RWPE2 (cell line): ENCODE results near the gene TCEANC.
"Not testable (repeated sequence)": the region's sequence is repeated elsewhere in the genome, so short reads cannot be mapped to it uniquely, and the experiment has no call there.

Source experiments
- ATAC-seq: fragments of 200-7000 bp; cut with Tn5 transposase; 3 replicates; pipeline ENCODE4 v1.9.1; 2021; ENCODE audit warnings: low read depth
- DNase-seq: peaks from one replicate; pipeline ENCODE4 v3.0.0-alpha.2; 2020; ENCODE audit warnings: low spot score
- H3K27ac ChIP-seq: fragments of 450-650 bp; 2 replicates; pipeline ENCODE4 v1.5.1; 2017; ENCODE audit warnings: mild to moderate bottlenecking; ENCODE audit not compliant: poor library complexity, severe bottlenecking
- H3K27me3 ChIP-seq: fragments of 250-450 bp; sonication (Bioruptor Pico); 2 replicates; pipeline ENCODE4 v1.5.1; 2021; ENCODE audit warnings: mild to moderate bottlenecking, moderate library complexity; ENCODE audit not compliant: insufficient read depth, poor library complexity, severe bottlenecking
- H3K36me3 ChIP-seq: fragments of 250-450 bp; sonication (Bioruptor Pico); 2 replicates; pipeline ENCODE4 v1.5.1; 2020; ENCODE audit warnings: low read depth, mild to moderate bottlenecking, moderate library complexity
- H3K4me1 ChIP-seq: fragments of 250-450 bp; sonication (Bioruptor Pico); 2 replicates; pipeline ENCODE4 v1.5.1; 2021; ENCODE audit warnings: mild to moderate bottlenecking, moderate library complexity; ENCODE audit not compliant: insufficient read depth, poor library complexity, severe bottlenecking
- H3K4me3 ChIP-seq: fragments of 250-450 bp; sonication (Bioruptor Pico); 2 replicates; pipeline ENCODE4 v1.5.1; 2021; ENCODE audit warnings: mild to moderate bottlenecking, moderate library complexity; ENCODE audit not compliant: severe bottlenecking
- H3K9me3 ChIP-seq: fragments of 250-450 bp; sonication (Bioruptor Pico); 2 replicates; pipeline ENCODE4 v1.5.1; 2021; ENCODE audit warnings: mild to moderate bottlenecking, moderate library complexity; ENCODE audit not compliant: severe bottlenecking
- TF ChIP-seq, protein P1 (sequence below): fragments of 450-650 bp; IDR thresholded peaks from one replicate; pipeline ENCODE4 v1.5.1; 2017; ENCODE audit warnings: mild to moderate bottlenecking, moderate library complexity; ENCODE audit not compliant: poor library complexity, severe bottlenecking

The TCEANC gene

DNA sequence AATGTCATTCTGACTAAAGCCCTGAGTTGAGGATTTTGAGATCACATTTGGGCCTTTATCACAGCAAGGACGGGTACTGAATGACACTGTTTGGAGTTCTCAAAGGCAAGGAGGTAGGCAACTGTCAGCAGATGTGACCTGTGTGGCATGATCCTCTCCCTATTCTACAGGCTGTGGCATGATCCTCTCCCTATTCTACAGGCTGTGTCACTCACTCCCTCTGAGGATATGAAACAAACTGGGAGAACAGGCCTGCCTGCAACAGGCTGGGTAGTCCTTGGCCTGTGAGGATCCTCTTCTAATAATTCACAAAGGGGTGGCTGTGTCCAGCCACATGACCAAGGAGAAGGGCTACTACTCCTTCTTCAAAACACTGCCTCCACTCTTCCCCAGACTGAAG, 14.9 kb upstream of the TCEANC start:
- Histone ChIP-seq H3K36me3 (no peaks in the 10 kb centered on the region), H3K27ac (no peak overlapping the region), H3K4me3 (no peak overlapping the region), H3K9me3 (no peaks in the 10 kb centered on the region), H3K4me1 (no peaks in the 10 kb centered on the region), H3K27me3 (no peaks in the 10 kb centered on the region)
- DNase-seq, result no peak
- TF ChIP-seq, protein P1, sequence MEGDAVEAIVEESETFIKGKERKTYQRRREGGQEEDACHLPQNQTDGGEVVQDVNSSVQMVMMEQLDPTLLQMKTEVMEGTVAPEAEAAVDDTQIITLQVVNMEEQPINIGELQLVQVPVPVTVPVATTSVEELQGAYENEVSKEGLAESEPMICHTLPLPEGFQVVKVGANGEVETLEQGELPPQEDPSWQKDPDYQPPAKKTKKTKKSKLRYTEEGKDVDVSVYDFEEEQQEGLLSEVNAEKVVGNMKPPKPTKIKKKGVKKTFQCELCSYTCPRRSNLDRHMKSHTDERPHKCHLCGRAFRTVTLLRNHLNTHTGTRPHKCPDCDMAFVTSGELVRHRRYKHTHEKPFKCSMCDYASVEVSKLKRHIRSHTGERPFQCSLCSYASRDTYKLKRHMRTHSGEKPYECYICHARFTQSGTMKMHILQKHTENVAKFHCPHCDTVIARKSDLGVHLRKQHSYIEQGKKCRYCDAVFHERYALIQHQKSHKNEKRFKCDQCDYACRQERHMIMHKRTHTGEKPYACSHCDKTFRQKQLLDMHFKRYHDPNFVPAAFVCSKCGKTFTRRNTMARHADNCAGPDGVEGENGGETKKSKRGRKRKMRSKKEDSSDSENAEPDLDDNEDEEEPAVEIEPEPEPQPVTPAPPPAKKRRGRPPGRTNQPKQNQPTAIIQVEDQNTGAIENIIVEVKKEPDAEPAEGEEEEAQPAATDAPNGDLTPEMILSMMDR, result no peak
- no peak for ATAC-seq

DNA sequence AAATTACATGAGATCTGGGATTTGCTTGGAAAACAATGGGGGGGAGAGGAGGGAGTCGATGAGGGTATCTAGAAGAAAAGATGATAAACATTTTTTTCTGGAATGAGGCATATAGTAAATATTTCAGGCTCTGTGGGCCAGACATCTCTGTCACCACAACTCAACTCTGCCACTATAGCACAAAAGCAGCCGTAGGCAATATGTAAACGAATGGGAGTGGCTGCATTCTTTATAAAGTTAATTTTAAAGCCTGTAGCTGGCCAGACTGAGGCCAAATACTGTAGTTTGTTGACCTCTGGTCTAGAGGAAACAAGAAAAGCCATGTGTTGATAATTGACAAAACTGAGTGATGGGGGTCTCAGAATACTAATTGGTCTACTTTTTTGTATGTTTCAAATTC, 14.1 kb upstream of the TCEANC start:
- TF ChIP-seq, protein P1, result no peak

DNA sequence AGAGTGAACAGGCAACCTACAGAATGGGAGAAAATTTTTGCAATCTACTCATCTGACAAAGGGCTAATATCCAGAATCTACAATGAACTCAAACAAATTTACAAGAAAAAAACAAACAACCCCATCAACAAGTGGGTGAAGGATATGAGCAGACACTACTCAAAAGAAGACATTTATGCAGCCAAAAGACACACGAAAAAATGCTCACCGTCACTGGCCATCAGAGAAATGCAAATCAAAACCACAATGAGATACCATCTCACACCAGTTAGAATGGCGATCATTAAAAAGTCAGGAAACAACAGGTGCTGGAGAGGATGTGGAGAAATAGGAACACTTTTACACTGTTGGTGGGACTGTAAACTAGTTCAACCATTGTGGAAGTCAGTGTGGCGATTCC, 11.3 kb upstream of the TCEANC start:
- H3K9me3 ChIP-seq, H3K36me3 ChIP-seq, ATAC-seq, DNase-seq, H3K27ac ChIP-seq, H3K4me3 ChIP-seq, H3K27me3 ChIP-seq, H3K4me1 ChIP-seq: not testable (repeated sequence)

More for the DNA sequence above, 14.1 kb upstream of the TCEANC start:
- Histone ChIP-seq H3K4me3 (no peak overlapping the region), H3K36me3 (no peaks in the 10 kb centered on the region), H3K9me3 (no peaks in the 10 kb centered on the region), H3K27ac (no peak overlapping the region), H3K27me3 (no peaks in the 10 kb centered on the region), H3K4me1 (no peaks in the 10 kb centered on the region)
- no peak for ATAC-seq
- no peak for DNase-seq

DNA sequence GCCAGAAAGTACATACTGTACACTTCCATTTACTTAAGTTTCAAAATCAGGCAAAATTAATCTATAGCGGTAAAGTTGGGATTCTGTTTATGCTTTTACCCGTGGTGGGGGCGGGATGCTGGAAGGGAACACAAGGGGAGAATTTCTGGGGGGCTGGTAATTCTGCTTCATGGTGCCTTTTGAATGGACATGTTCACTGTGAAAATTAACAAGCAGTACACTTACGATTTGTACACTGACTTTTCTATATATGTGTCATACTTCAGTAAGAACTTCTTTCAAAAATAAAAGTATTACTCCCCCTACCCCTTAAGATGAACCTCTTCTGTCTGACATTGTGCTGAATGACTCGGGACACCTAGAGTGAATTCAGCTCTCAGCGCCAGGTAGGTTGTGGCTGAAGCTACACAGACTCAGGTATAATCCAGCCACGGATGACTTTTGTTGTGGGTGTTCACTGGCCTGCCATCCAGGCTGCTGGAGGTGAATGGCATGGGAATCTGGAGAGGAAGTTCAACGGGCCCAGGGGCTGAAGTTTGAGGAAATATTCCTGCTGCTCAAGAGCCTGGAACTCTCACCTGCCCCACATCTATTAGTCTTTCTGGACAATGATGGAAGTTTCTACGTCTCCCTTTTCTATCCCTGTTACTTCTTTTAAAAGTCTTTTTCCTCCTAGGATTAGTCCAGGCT, 7.3 kb upstream of the TCEANC start:
- H3K36me3 ChIP-seq, result no peaks in the 10 kb centered on the region
- no peaks in the 10 kb centered on the region for H3K4me1 ChIP-seq
- TF ChIP-seq, protein P1, result no peak
- H3K4me3 ChIP-seq, result no peak overlapping the region
- no peaks in the 10 kb centered on the region for H3K9me3 ChIP-seq
- H3K27ac ChIP-seq, result no peak overlapping the region
- H3K27me3 ChIP-seq, result no peaks in the 10 kb centered on the region
- DNase-seq, result no peak
- ATAC-seq, result no peak

DNA sequence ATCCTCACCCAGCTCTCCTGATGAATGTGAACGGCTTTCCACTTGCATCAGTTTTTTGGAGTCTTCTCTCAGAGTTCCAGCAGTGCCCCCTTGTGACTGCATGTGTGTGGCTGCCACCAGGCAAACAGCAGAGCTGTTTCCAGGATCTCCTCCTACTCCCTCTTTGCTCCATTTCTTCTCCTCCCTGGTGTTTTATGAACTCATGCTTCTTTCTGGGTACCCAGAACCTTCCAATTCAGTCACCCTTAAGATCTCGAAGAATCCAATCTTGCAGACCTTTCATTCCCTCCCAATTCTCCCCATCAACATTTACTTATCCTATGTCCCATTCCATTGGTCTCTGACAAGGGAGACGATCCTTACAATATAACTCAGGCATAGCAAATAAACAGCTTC, 6.8 kb upstream of the TCEANC start:
- no peaks in the 10 kb centered on the region for H3K36me3 ChIP-seq
- no peaks in the 10 kb centered on the region for H3K27me3 ChIP-seq
- ATAC-seq (no peak), DNase-seq (no peak)
- H3K9me3 ChIP-seq, result no peaks in the 10 kb centered on the region
- no peaks in the 10 kb centered on the region for H3K4me1 ChIP-seq
- no peak overlapping the region for H3K27ac ChIP-seq
- TF ChIP-seq, protein P1, result peak; percentile 56
- no peak overlapping the region for H3K4me3 ChIP-seq
